HepG2 (cell line): ENCODE data around the gene FDPS. TPM values are rescaled to one million over a fixed set of nuclear protein-coding genes. Genes with fewer than 3 reads are reported as not detected.

Experiments used
- ELF4 ChIP-seq: sonication (generic); formaldehyde crosslinking; IDR thresholded peaks from 2 replicates; pipeline ENCODE4 v1.5.0; 2020; ENCODE audit warnings: missing genetic modification reagents, mild to moderate bottlenecking, moderate library complexity, borderline replicate concordance
- FOXM1 ChIP-seq: sonication (generic); formaldehyde crosslinking; IDR thresholded peaks from 2 replicates; pipeline ENCODE4 v1.5.0; 2020; ENCODE audit warnings: missing genetic modification reagents
- HNF4A ChIP-seq: sonication (generic); formaldehyde crosslinking; IDR thresholded peaks from 2 replicates; pipeline ENCODE4 v1.4.0; 2020; ENCODE audit warnings: missing genetic modification reagents
- JUNB ChIP-seq: sonication (generic); formaldehyde crosslinking; IDR thresholded peaks from 2 replicates; pipeline ENCODE4 v1.8.0; 2022; ENCODE audit warnings: missing genetic modification reagents, mild to moderate bottlenecking, borderline replicate concordance
- REL ChIP-seq: sonication (generic); formaldehyde crosslinking; conservative IDR thresholded peaks from 2 replicates; pipeline ENCODE4 v1.8.0; 2022; ENCODE audit warnings: mild to moderate bottlenecking, missing genetic modification reagents, moderate library complexity
- SOX6 ChIP-seq, 2 experiments: fragments of 450-650 bp in 1 of 2; sonication (generic) in 1 of 2; formaldehyde crosslinking in 1 of 2; IDR thresholded peaks; 2 replicates each; pipeline versions ENCODE4 v1.4.0 to v1.6.1; 2017 to 2020; ENCODE audit warnings: antibody characterized with exemption in 1 of 2, mild to moderate bottlenecking in 1 of 2, missing genetic modification reagents in 1 of 2
- SUZ12 ChIP-seq: fragments of 150-350 bp; IDR thresholded peaks from 2 replicates; pipeline ENCODE4 v1.6.1; 2014; ENCODE audit warnings: low read depth, low read length
- TBX2 ChIP-seq: sonication (generic); formaldehyde crosslinking; IDR thresholded peaks from 2 replicates; pipeline ENCODE4 v1.5.0; 2020; ENCODE audit warnings: missing genetic modification reagents, mild to moderate bottlenecking, borderline replicate concordance
- TOPORS ChIP-seq: sonication (generic); formaldehyde crosslinking; IDR thresholded peaks from 2 replicates; pipeline ENCODE4 v1.8.0; 2023; ENCODE audit warnings: mild to moderate bottlenecking, missing genetic modification reagents
- ZEB1 ChIP-seq: IDR thresholded peaks from 2 replicates; pipeline ENCODE4 v1.6.1; 2012; ENCODE audit warnings: mild to moderate bottlenecking, low read depth, inconsistent platforms; ENCODE audit not compliant: insufficient replicate concordance
- ZNF121 ChIP-seq: sonication (generic); formaldehyde crosslinking; IDR thresholded peaks from 2 replicates; pipeline ENCODE4 v1.5.0; 2020; ENCODE audit warnings: mild to moderate bottlenecking, missing genetic modification reagents
- ZNF207 ChIP-seq: fragments of 450-650 bp; IDR thresholded peaks from 2 replicates; pipeline ENCODE4 v1.6.1; 2016; ENCODE audit warnings: antibody characterized with exemption, borderline replicate concordance
- ZNF235 ChIP-seq: sonication (generic); formaldehyde crosslinking; IDR thresholded peaks from 2 replicates; pipeline ENCODE4 v1.8.1; 2023; ENCODE audit warnings: mild to moderate bottlenecking, missing genetic modification reagents, borderline replicate concordance
- ZNF354B ChIP-seq: sonication (generic); formaldehyde crosslinking; IDR thresholded peaks from 2 replicates; pipeline ENCODE4 v1.8.0; 2022; ENCODE audit warnings: mild to moderate bottlenecking, missing genetic modification reagents
- ZNF446 ChIP-seq: sonication (generic); formaldehyde crosslinking; IDR thresholded peaks from 2 replicates; pipeline ENCODE4 v1.5.0; 2020; ENCODE audit warnings: mild to moderate bottlenecking, missing genetic modification reagents
- ZNF616 ChIP-seq: sonication (generic); formaldehyde crosslinking; IDR thresholded peaks from 2 replicates; pipeline ENCODE4 v1.5.0; 2020; ENCODE audit warnings: low read depth, mild to moderate bottlenecking, missing genetic modification reagents
- ZNF766 ChIP-seq: sonication (generic); formaldehyde crosslinking; IDR thresholded peaks from 2 replicates; pipeline ENCODE4 v1.5.0; 2020; ENCODE audit warnings: missing genetic modification reagents, borderline replicate concordance
- ZNF768 ChIP-seq: sonication (generic); formaldehyde crosslinking; IDR thresholded peaks from 2 replicates; pipeline ENCODE4 v1.4.0; 2020; ENCODE audit warnings: missing genetic modification reagents
- ZNF776 ChIP-seq: sonication (generic); formaldehyde crosslinking; IDR thresholded peaks from 2 replicates; pipeline ENCODE4 v1.4.0; 2020; ENCODE audit warnings: mild to moderate bottlenecking, missing genetic modification reagents
- ZNF788 ChIP-seq: sonication (generic); formaldehyde crosslinking; IDR thresholded peaks from 2 replicates; pipeline ENCODE4 v1.5.0; 2020; ENCODE audit warnings: mild to moderate bottlenecking, missing genetic modification reagents, borderline replicate concordance
- ZNF878 ChIP-seq: sonication (generic); formaldehyde crosslinking; IDR thresholded peaks from 2 replicates; pipeline ENCODE4 v1.8.1; 2023; ENCODE audit warnings: mild to moderate bottlenecking, missing genetic modification reagents, moderate library complexity
- polyA plus RNA-seq, 8 experiments: library from polyadenylated mRNA; depleted of rRNA in 3 of 8; stranded (reverse) in 7 of 8; unstranded in 1 of 8; fragments of >200 nt; fragmentation: Illumina TruSeq in 4 of 8; extraction: Trizol in 4 of 8; gene quantifications; 2 replicates each; pipeline versions ENCODE4 v1.2.1 to v1.2.3, GENCODE V29; 2011 to 2016; ENCODE audit warnings: low read depth in 4 of 8, missing spikeins in 1 of 8, mixed read lengths in 1 of 8; ENCODE audit not compliant: insufficient read depth in 1 of 8
- total RNA-seq, 5 experiments: library from RNA; depleted of rRNA; stranded (reverse); fragments of >200 nt; fragmentation: Illumina TruSeq; extraction: Trizol; gene quantifications; 2 replicates each; pipeline ENCODE4 v1.2.3, GENCODE V29; 2016; ENCODE audit warnings: low read depth in 1 of 5
- TF ChIP-seq, protein P1 (sequence below): sonication (generic); formaldehyde crosslinking; IDR thresholded peaks from 2 replicates; pipeline ENCODE4 v1.4.0; 2020; ENCODE audit warnings: mild to moderate bottlenecking, low read depth, missing genetic modification reagents
- TF ChIP-seq, protein P2 (sequence below): IDR thresholded peaks from 2 replicates; pipeline ENCODE4 v1.6.1; 2016; ENCODE audit warnings: low read depth, control low read depth
- TF ChIP-seq, protein P3 (sequence below): sonication (generic); formaldehyde crosslinking; IDR thresholded peaks from 2 replicates; pipeline ENCODE4 v1.4.0; 2020; ENCODE audit warnings: missing genetic modification reagents

Gene FDPS
- total and polyA plus RNA-seq, 2 of the 13 experiments (the other 11 are each of a cell fraction or from before 2014, with no cell fraction given) = 264 to 519 TPM

DNA sequence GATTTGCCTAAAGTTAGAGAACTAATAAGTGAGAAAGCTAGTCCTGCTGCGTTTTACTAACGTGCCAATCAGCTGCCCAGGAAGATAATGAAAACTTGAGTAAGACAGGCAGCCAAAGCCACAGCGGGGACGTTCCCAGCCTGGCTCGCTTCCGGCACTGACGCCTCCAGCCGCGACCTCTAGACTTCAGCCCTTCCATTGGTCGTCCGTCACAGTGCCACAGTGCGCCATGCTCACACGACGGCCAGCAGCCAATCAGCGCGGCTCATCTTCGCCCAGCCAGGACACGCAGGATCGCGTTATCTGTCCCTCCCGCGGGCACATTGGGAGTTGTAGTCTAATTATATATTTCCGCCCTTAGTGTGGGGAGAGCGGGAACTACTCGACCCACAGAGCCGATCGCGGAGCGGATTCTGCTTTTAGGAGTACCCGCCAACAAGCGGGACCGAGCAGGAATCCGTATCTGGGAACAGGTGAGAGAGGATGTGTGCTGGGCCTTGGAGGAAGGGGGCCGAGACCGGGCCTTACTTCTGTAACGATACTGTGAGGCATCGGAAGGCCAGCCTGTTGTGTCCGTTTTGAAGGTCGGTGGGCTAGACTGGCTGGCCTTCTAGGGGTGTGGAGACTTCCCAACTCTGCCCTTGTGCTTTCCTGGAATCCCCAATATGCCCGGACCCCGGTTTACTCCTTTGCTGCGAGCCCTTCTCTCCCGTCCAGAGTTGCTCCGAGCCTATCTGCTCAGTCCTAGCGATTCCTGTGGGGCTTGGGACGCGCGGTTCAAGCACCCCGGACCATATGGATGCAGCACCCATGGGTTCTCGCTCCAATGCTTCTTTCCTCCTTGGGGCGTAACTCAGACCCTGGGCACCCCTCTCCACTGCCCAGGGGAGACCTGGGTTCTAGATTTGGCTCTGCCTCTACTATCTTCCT, at the start of gene FDPS (continued):
- TF ChIP-seq TBX2 (CRISPR knock-in tag) (peak; percentile 77), SUZ12 (peak; percentile 65), ZNF878 (0 out of 2 replicates have a peak, but pooled peaks have one; percentile 48), ZNF776 (CRISPR knock-in tag) (no peak), TOPORS (peak; percentile 31; the same call in 1 of the 2 replicates), ZNF616 (no peak), ZNF235 (no peak), ZNF766 (CRISPR knock-in tag) (no peak), JUNB (CRISPR knock-in tag) (no peak), ZNF207 (no peak), REL (CRISPR knock-in tag) (no peak), ZNF446 (no peak), ZNF788 (peak; percentile 46; the same call in 1 of the 2 replicates), SOX6 (IDR thresholded peaks at IDR 0.05) (no peak), SOX6 (CRISPR knock-in tag; IDR thresholded peaks at IDR 0.05) (peak; percentile 47), FOXM1 (CRISPR knock-in tag) (no peak), HNF4A (CRISPR knock-in tag) (peak; percentile 20; the same call in 1 of the 2 replicates), ZNF354B (CRISPR knock-in tag) (no peak), ZNF121 (CRISPR knock-in tag) (peak; percentile 52), ELF4 (CRISPR knock-in tag) (no peak; the same call in 1 of the 2 replicates), ZNF768 (CRISPR knock-in tag) (no peak), ZEB1 (no peak)
- TF ChIP-seq, protein P1, sequence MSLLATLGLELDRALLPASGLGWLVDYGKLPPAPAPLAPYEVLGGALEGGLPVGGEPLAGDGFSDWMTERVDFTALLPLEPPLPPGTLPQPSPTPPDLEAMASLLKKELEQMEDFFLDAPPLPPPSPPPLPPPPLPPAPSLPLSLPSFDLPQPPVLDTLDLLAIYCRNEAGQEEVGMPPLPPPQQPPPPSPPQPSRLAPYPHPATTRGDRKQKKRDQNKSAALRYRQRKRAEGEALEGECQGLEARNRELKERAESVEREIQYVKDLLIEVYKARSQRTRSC = no peak
- TF ChIP-seq, protein P2, sequence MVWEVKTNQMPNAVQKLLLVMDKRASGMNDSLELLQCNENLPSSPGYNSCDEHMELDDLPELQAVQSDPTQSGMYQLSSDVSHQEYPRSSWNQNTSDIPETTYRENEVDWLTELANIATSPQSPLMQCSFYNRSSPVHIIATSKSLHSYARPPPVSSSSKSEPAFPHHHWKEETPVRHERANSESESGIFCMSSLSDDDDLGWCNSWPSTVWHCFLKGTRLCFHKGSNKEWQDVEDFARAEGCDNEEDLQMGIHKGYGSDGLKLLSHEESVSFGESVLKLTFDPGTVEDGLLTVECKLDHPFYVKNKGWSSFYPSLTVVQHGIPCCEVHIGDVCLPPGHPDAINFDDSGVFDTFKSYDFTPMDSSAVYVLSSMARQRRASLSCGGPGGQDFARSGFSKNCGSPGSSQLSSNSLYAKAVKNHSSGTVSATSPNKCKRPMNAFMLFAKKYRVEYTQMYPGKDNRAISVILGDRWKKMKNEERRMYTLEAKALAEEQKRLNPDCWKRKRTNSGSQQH (CRISPR knock-in tag) = peak; percentile 56; the same call in 1 of the 2 replicates
- TF ChIP-seq, protein P3, sequence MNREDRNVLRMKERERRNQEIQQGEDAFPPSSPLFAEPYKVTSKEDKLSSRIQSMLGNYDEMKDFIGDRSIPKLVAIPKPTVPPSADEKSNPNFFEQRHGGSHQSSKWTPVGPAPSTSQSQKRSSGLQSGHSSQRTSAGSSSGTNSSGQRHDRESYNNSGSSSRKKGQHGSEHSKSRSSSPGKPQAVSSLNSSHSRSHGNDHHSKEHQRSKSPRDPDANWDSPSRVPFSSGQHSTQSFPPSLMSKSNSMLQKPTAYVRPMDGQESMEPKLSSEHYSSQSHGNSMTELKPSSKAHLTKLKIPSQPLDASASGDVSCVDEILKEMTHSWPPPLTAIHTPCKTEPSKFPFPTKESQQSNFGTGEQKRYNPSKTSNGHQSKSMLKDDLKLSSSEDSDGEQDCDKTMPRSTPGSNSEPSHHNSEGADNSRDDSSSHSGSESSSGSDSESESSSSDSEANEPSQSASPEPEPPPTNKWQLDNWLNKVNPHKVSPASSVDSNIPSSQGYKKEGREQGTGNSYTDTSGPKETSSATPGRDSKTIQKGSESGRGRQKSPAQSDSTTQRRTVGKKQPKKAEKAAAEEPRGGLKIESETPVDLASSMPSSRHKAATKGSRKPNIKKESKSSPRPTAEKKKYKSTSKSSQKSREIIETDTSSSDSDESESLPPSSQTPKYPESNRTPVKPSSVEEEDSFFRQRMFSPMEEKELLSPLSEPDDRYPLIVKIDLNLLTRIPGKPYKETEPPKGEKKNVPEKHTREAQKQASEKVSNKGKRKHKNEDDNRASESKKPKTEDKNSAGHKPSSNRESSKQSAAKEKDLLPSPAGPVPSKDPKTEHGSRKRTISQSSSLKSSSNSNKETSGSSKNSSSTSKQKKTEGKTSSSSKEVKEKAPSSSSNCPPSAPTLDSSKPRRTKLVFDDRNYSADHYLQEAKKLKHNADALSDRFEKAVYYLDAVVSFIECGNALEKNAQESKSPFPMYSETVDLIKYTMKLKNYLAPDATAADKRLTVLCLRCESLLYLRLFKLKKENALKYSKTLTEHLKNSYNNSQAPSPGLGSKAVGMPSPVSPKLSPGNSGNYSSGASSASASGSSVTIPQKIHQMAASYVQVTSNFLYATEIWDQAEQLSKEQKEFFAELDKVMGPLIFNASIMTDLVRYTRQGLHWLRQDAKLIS = peak; percentile 21; the same call in 1 of the 2 replicates
